SK-N-SH (cell line): ENCODE measurements around the gene CADPS2. TPM values are rescaled to one million over a fixed set of nuclear protein-coding genes. Genes with fewer than 3 reads are reported as not detected.
"Not testable (repeated sequence)": the region's sequence is repeated elsewhere in the genome, so short reads cannot be mapped to it uniquely, and the experiment has no call there.

ENCODE experiments used
- CTCF ChIA-PET: fragments of 300-600, 350-600 bp; formaldehyde crosslinking; extraction: SDS; loops from one replicate; lab custom pipeline; 2021; lab: Yijun Ruan, JAX
- POLR2A ChIA-PET: fragments of 350-600 bp; sonication (Branson Sonifier 250); formaldehyde crosslinking; extraction: SDS; loops from one replicate; lab custom pipeline; 2020; ENCODE audit warnings: antibody characterized with exemption, inconsistent platforms; lab: Yijun Ruan, JAX
- DNase-seq: peaks from one replicate; pipeline ENCODE4 v3.0.0; 2012
- H2AFZ ChIP-seq: fragments of 200-600 bp; sonication (generic); 2 replicates; pipeline ENCODE4 v1.8.1; 2016; ENCODE audit warnings: antibody characterized with exemption, mild to moderate bottlenecking, low read depth
- H3F3A ChIP-seq: fragments of 200-600 bp; sonication (generic); replicated peaks from 2 replicates; pipeline ENCODE3; 2016; ENCODE audit warnings: antibody characterized with exemption, mild to moderate bottlenecking; ENCODE audit not compliant: insufficient read depth
- H3K27ac ChIP-seq, 2 experiments: fragments of 200-500 bp in 1 of 2; fragments of 200-600 bp in 1 of 2; sonication (Bioruptor generic) in 1 of 2; sonication (generic), shearing (Covaris generic) in 1 of 2; 2 replicates each; pipeline versions ENCODE4 v1.5.1 to v1.6.1; 2014 to 2016; ENCODE audit warnings: low read depth in 2 of 2, inconsistent platforms in 1 of 2, low read length in 1 of 2, mild to moderate bottlenecking in 1 of 2, mixed read lengths in 1 of 2
- H3K27me3 ChIP-seq: fragments of 200-600 bp; sonication (generic), shearing (Covaris generic); 2 replicates; pipeline ENCODE4 v1.6.1; 2016; ENCODE audit warnings: mixed run types; ENCODE audit not compliant: insufficient read depth
- H3K36me3 ChIP-seq, 2 experiments: fragments of 200-500 bp in 1 of 2; fragments of 200-600 bp in 1 of 2; sonication (Bioruptor generic) in 1 of 2; sonication (generic) in 1 of 2; replicated peaks in 1 of 2; 2 replicates each; pipeline versions ENCODE3 to v1.5.1; 2014 to 2016; ENCODE audit warnings: low read length in 1 of 2, mild to moderate bottlenecking in 1 of 2; ENCODE audit not compliant: insufficient read depth in 2 of 2, control insufficient read depth in 1 of 2
- H3K4me1 ChIP-seq, 2 experiments: fragments of 200-500 bp in 1 of 2; fragments of 200-600 bp in 1 of 2; sonication (Bioruptor generic) in 1 of 2; sonication (generic), shearing (Covaris generic) in 1 of 2; 2 replicates each; pipeline versions ENCODE4 v1.5.1 to v1.6.1; 2014 to 2016; ENCODE audit warnings: low read depth in 1 of 2, low read length in 1 of 2, mixed run types in 1 of 2; ENCODE audit not compliant: insufficient read depth in 2 of 2, control insufficient read depth in 1 of 2
- H3K4me2 ChIP-seq: fragments of 200-600 bp; sonication (generic), shearing (Covaris generic); 2 replicates; pipeline ENCODE4 v1.6.1; 2017; ENCODE audit warnings: mixed run types
- H3K4me3 ChIP-seq, 2 experiments: fragments of 200-500 bp in 1 of 2; fragments of 200-600 bp in 1 of 2; sonication (Bioruptor generic) in 1 of 2; sonication (generic), shearing (Covaris generic) in 1 of 2; 2 replicates each; pipeline versions ENCODE4 v1.5.1 to v1.8.1; 2014 to 2016; ENCODE audit warnings: low read depth in 2 of 2, inconsistent platforms in 1 of 2, low read length in 1 of 2, mild to moderate bottlenecking in 1 of 2, mixed read lengths in 1 of 2, moderate library complexity in 1 of 2
- H3K79me2 ChIP-seq: fragments of 200-600 bp; sonication (generic); 2 replicates; pipeline ENCODE4 v1.8.1; 2017; ENCODE audit warnings: mild to moderate bottlenecking; ENCODE audit not compliant: insufficient read depth
- H3K9ac ChIP-seq: fragments of 200-600 bp; sonication (generic); 2 replicates; pipeline ENCODE4 v1.6.1; 2017; ENCODE audit warnings: mixed run types
- H3K9me2 ChIP-seq: fragments of 200-600 bp; sonication (generic); 2 replicates; pipeline ENCODE4 v1.6.1; 2017; ENCODE audit warnings: mixed run types
- H3K9me3 ChIP-seq: fragments of 200-600 bp; sonication (generic); 2 replicates; pipeline ENCODE4 v1.6.1; 2017; ENCODE audit warnings: mixed run types, mild to moderate bottlenecking, moderate library complexity
- H4K20me1 ChIP-seq: fragments of 200-600 bp; sonication (generic); 2 replicates; pipeline ENCODE4 v1.6.1; 2017; ENCODE audit warnings: mild to moderate bottlenecking, mixed run types; ENCODE audit not compliant: insufficient read depth
- CHD2 ChIP-seq: fragments of 150-350 bp; IDR thresholded peaks from 2 replicates; pipeline ENCODE4 v1.6.1; 2018; ENCODE audit warnings: low read length; ENCODE audit not compliant: partially characterized antibody
- ELF1 ChIP-seq: IDR thresholded peaks from 2 replicates; pipeline ENCODE4 v1.4.0; 2012
- EP300 ChIP-seq, 2 experiments: IDR thresholded peaks; 2 replicates each; pipeline versions ENCODE4 v1.4.0 to v1.6.1; 2012; ENCODE audit warnings: borderline replicate concordance in 1 of 2, low read depth in 1 of 2, low read length in 1 of 2
- EZH2phosphoT487 ChIP-seq: fragments of 200-600 bp; sonication (generic); IDR thresholded peaks from 2 replicates; pipeline ENCODE4 v1.6.1; 2017; ENCODE audit warnings: low read depth, mixed run types, mild to moderate bottlenecking, antibody characterized with exemption, moderate library complexity, borderline replicate concordance
- FOSL2 ChIP-seq: IDR thresholded peaks from 2 replicates; pipeline ENCODE4 v1.4.0; 2012; ENCODE audit warnings: low read depth, mild to moderate bottlenecking, moderate library complexity, borderline replicate concordance
- FOXJ3 ChIP-seq: sonication (generic); formaldehyde crosslinking; IDR thresholded peaks from 2 replicates; pipeline ENCODE4 v1.5.1; 2020; ENCODE audit warnings: mild to moderate bottlenecking, missing genetic modification reagents
- FOXM1 ChIP-seq: IDR thresholded peaks from 2 replicates; pipeline ENCODE4 v1.4.0; 2012; ENCODE audit warnings: low read depth, mild to moderate bottlenecking
- GABPA ChIP-seq: IDR thresholded peaks from 2 replicates; pipeline ENCODE4 v1.4.0; 2012; ENCODE audit warnings: low read depth, mild to moderate bottlenecking
- JUND ChIP-seq: IDR thresholded peaks from 2 replicates; pipeline ENCODE4 v1.4.0; 2012
- MEF2A ChIP-seq: IDR thresholded peaks from 2 replicates; pipeline ENCODE4 v1.4.0; 2012; ENCODE audit warnings: low read depth, borderline replicate concordance
- MXI1 ChIP-seq: IDR thresholded peaks from 2 replicates; pipeline ENCODE4 v1.6.1; 2012; ENCODE audit warnings: mild to moderate bottlenecking, low read depth, low read length, improper control_type of control experiment
- RFX5 ChIP-seq: IDR thresholded peaks from 2 replicates; pipeline ENCODE4 v1.6.1; 2012; ENCODE audit warnings: mild to moderate bottlenecking, improper control_type of control experiment, low read length
- SMC3 ChIP-seq: IDR thresholded peaks from 2 replicates; pipeline ENCODE4 v1.6.1; 2012; ENCODE audit warnings: low read depth, low read length, improper control_type of control experiment
- TCF12 ChIP-seq: IDR thresholded peaks from 2 replicates; pipeline ENCODE4 v1.4.0; 2012
- YY1 ChIP-seq: IDR thresholded peaks from 2 replicates; pipeline ENCODE4 v1.4.0; 2012; ENCODE audit warnings: low read depth, mild to moderate bottlenecking
- WGBS: methylation state at CpG from one replicate; pipeline ENCODE4 v1.1.6; 2017; ENCODE audit warnings: low lambda C conversion rate; 5-methylcytosine and 5-hydroxymethylcytosine counted together
- polyA plus RNA-seq, 3 experiments: library from polyadenylated mRNA; depleted of rRNA; stranded (reverse); fragments of >200 nt; gene quantifications; 2 replicates each; pipeline ENCODE4 v1.2.3, GENCODE V29; 2012
- TF ChIP-seq, protein P1 (sequence below): IDR thresholded peaks from 2 replicates; pipeline ENCODE4 v1.4.0; 2012; ENCODE audit warnings: low read depth, borderline replicate concordance
- TF ChIP-seq, protein P2 (sequence below): IDR thresholded peaks from 2 replicates; pipeline ENCODE4; 2012
- TF ChIP-seq, protein P3 (sequence below): IDR thresholded peaks from 2 replicates; pipeline ENCODE4 v1.4.0; 2012; ENCODE audit warnings: low read depth, borderline replicate concordance
- TF ChIP-seq, protein P4 (sequence below): IDR thresholded peaks from 2 replicates; pipeline ENCODE4 v1.6.1; 2012; ENCODE audit warnings: mild to moderate bottlenecking, low read depth, low read length, moderate library complexity

Gene CADPS2
- polyA plus RNA-seq, 1 of the 3 experiments (the other 2 are of a cell fraction): 0.05 TPM

DNA sequence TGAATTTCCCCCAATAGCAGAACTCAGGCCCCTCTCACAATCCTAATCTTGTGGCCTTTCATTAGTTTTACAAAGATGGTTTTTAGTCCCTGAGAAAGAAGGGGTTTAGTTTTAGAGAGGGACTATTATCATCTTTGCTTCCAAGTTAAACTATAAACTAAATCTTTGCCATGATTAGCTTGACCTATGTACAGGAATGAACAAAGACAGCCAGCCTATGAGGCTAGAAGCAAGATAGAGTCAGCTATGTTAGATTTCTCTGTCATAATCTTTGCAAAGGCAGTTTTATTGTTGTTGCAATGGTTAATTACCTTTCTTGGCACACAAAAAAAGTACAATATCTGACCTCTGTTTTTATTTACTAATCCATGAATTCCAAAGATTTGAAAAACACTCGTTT lies 206.4 kb downstream of the CADPS2 start:
- no peak overlapping the region for H3K9ac ChIP-seq
- H3K27ac ChIP-seq: no peak overlapping the region
- H4K20me1 ChIP-seq: no peaks in the 10 kb centered on the region
- 2% methylated on average over 1 of the region's 1 CpG for WGBS
- no peaks in the 10 kb centered on the region for H3K4me1 ChIP-seq
- CTCF ChIA-PET: no interaction called here
- no peaks in the 10 kb centered on the region for H3K27me3 ChIP-seq
- no peak overlapping the region for H2AFZ ChIP-seq
- H3K36me3 ChIP-seq: no peaks in the 10 kb centered on the region
- no peak overlapping the region for H3K4me3 ChIP-seq
- TF ChIP-seq, protein P1, sequence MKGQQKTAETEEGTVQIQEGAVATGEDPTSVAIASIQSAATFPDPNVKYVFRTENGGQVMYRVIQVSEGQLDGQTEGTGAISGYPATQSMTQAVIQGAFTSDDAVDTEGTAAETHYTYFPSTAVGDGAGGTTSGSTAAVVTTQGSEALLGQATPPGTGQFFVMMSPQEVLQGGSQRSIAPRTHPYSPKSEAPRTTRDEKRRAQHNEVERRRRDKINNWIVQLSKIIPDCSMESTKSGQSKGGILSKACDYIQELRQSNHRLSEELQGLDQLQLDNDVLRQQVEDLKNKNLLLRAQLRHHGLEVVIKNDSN: no peak
- TF ChIP-seq, protein P2, sequence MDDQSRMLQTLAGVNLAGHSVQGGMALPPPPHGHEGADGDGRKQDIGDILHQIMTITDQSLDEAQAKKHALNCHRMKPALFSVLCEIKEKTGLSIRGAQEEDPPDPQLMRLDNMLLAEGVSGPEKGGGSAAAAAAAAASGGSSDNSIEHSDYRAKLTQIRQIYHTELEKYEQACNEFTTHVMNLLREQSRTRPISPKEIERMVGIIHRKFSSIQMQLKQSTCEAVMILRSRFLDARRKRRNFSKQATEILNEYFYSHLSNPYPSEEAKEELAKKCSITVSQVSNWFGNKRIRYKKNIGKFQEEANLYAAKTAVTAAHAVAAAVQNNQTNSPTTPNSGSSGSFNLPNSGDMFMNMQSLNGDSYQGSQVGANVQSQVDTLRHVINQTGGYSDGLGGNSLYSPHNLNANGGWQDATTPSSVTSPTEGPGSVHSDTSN: no peak
- TF ChIP-seq RFX5 (no peak), GABPA (no peak), MEF2A (no peak), SMC3 (no peak), YY1 (no peak), EZH2phosphoT487 (no peak), ELF1 (no peak), TCF12 (no peak), CHD2 (no peak), FOSL2 (no peak), FOXM1 (no peak), MXI1 (no peak), JUND (no peak), FOXJ3 (no peak), EP300 (IDR thresholded peaks at IDR 0.05; ENCODE audit: borderline replicate concordance in 1 of 2, low read depth in 1 of 2, low read length in 1 of 2) (no peak)
- TF ChIP-seq, protein P3, sequence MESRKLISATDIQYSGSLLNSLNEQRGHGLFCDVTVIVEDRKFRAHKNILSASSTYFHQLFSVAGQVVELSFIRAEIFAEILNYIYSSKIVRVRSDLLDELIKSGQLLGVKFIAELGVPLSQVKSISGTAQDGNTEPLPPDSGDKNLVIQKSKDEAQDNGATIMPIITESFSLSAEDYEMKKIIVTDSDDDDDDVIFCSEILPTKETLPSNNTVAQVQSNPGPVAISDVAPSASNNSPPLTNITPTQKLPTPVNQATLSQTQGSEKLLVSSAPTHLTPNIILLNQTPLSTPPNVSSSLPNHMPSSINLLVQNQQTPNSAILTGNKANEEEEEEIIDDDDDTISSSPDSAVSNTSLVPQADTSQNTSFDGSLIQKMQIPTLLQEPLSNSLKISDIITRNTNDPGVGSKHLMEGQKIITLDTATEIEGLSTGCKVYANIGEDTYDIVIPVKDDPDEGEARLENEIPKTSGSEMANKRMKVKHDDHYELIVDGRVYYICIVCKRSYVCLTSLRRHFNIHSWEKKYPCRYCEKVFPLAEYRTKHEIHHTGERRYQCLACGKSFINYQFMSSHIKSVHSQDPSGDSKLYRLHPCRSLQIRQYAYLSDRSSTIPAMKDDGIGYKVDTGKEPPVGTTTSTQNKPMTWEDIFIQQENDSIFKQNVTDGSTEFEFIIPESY: no peak
- TF ChIP-seq, protein P4, sequence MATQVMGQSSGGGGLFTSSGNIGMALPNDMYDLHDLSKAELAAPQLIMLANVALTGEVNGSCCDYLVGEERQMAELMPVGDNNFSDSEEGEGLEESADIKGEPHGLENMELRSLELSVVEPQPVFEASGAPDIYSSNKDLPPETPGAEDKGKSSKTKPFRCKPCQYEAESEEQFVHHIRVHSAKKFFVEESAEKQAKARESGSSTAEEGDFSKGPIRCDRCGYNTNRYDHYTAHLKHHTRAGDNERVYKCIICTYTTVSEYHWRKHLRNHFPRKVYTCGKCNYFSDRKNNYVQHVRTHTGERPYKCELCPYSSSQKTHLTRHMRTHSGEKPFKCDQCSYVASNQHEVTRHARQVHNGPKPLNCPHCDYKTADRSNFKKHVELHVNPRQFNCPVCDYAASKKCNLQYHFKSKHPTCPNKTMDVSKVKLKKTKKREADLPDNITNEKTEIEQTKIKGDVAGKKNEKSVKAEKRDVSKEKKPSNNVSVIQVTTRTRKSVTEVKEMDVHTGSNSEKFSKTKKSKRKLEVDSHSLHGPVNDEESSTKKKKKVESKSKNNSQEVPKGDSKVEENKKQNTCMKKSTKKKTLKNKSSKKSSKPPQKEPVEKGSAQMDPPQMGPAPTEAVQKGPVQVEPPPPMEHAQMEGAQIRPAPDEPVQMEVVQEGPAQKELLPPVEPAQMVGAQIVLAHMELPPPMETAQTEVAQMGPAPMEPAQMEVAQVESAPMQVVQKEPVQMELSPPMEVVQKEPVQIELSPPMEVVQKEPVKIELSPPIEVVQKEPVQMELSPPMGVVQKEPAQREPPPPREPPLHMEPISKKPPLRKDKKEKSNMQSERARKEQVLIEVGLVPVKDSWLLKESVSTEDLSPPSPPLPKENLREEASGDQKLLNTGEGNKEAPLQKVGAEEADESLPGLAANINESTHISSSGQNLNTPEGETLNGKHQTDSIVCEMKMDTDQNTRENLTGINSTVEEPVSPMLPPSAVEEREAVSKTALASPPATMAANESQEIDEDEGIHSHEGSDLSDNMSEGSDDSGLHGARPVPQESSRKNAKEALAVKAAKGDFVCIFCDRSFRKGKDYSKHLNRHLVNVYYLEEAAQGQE: no peak
- no peaks in the 10 kb centered on the region for H3F3A ChIP-seq
- no peak overlapping the region for H3K4me2 ChIP-seq
- POLR2A ChIA-PET: no interaction called here
- H3K9me3 ChIP-seq: no peaks in the 10 kb centered on the region
- no peak for DNase-seq
- no peaks in the 10 kb centered on the region for H3K9me2 ChIP-seq
- H3K79me2 ChIP-seq: no peaks in the 10 kb centered on the region

DNA sequence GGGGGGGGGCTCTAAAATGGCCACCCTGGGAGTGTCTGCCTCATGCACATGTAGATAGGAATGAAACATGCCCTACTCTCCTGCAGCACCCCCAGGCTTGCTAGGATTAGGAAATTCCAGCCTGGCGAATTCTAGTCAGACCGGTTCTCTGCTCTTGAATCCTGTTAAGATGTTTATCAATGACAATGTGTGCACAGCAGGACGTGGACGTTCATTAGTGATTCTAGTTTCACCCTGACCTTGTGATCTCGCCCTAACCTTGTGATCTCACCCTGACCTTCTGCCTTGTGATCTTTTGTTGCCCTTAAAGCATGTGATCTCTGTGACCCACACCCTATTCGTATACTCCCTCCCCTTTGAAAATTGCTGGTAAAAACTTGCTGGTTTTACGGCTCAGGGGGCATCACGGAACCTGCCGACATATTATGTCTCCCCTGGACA lies 207.0 kb downstream of the CADPS2 start:
- H3K36me3 ChIP-seq, H3K9me3 ChIP-seq, H3K79me2 ChIP-seq, H3K27ac ChIP-seq, H3K9me2 ChIP-seq, DNase-seq, H3K27me3 ChIP-seq, H4K20me1 ChIP-seq, POLR2A ChIA-PET, H3K4me3 ChIP-seq, H3K4me1 ChIP-seq, H3K9ac ChIP-seq, H3K4me2 ChIP-seq, H2AFZ ChIP-seq, H3F3A ChIP-seq, CTCF ChIA-PET: not testable (repeated sequence)
- 3% methylated on average over 9 of the region's 9 CpGs for WGBS
